ENCODE measurements around the gene LAMB4. TPM values are rescaled to one million over a fixed set of nuclear protein-coding genes. Genes with fewer than 3 reads are reported as not detected.

LAMB4 gene
- total RNA-seq, 2 experiments from 2014 or later: not detected

DNA sequence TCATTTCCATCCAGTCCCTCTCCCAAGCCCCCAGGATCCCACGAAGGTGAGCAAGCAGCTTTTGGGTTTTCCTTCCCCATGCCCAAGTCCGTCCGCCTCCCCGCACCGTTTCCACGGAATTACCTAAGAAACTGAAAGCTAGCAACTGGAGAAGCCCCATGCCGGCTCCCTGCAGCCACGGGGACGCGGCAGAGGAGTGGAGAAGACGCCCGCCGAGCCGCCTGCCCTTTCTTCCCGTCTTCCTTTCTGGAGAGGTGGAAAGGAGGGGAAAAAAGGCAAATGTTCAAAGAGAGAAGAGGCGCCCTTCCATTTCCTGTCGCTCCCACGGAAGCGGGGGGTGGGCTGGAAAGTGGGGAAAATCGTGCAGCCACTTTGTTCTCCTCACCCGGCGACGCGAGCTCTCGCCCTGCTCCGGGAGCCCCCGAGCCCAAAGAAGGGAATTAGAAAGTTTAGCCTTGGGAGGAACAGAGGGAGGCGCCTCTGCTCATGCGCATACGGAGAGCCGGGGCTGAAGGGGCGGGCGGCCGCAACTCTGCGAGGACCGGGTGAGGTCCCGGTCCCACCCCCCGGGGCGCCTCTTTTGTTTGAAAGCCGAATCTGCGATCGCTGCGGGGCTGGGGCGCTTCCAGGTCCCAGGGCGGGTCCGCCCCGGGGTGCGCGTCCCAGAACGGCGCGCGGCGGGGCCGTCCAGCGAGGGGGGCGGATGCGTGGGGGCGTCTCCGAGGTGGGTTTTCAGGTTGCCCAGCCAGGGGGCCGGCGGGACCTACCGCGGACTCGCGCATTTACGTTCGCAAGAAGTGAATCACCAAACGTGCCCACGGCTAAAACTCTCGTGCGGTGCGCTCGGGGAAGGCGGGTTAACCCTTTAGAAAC is 127.2 kb downstream of the LAMB4 start, which contains the start of gene LAMB1:
Gene LAMB1 (minus strand): TSS at position 436 of the 873 bp plus-strand sequence. CDS start 276 bp downstream, at position 160.
- ChIA-PET POLR2A (no interaction called here), CTCF (no interaction called here)

DNA sequence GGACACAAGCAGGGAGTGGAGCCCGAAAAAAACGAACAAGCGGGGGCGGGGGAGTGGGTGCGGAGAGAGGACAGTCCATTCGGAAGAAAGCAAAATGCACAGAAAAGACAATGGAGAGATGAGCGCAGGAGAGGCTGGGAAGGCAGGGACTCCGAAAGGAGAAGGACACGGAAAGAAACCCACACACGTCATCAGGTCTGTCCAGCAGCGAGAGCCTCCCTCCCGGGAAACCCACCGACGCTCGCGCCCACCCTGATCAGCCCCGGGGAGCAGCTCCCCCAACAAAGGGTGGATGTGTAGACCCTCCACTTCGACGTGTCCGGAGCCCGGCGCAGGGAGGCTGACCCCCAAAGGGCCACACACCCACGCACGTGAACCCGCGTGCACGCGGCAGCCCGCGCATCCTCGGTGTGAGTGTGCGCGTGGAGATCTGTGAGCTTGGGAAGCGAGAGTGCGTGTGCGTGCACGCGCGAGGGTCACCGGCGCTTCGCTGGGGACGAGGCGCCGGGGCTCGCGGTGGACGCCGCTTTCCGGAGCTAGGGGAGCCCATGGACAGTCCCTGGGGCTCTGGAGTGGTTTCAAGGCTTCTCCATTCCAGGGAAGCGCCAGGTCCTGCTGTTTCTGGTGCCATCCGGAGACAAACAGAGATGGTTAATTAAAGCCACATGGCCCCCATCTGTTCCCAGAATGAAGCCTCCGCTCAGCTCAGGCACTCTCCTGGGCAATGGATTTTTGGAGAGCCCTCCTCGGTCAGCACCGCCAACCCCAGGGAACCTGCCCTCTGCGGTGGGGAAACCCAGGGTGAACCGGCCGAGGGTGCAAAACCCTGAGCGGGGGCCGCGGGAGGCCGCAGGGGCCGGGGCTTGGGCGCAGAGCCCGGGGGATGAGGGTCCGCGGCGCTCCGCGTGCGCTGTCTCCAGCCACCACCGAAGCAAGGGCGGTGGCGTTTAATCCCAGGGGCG is 128.1 kb downstream of the LAMB4 start:
- ChIA-PET CTCF (no interaction called here), POLR2A (no interaction called here)

- CTCF ChIA-PET: no interaction called here
These were observed 129.0 kb downstream of the LAMB4 start for GRCh38 chr7:108000875-108001763.

DNA sequence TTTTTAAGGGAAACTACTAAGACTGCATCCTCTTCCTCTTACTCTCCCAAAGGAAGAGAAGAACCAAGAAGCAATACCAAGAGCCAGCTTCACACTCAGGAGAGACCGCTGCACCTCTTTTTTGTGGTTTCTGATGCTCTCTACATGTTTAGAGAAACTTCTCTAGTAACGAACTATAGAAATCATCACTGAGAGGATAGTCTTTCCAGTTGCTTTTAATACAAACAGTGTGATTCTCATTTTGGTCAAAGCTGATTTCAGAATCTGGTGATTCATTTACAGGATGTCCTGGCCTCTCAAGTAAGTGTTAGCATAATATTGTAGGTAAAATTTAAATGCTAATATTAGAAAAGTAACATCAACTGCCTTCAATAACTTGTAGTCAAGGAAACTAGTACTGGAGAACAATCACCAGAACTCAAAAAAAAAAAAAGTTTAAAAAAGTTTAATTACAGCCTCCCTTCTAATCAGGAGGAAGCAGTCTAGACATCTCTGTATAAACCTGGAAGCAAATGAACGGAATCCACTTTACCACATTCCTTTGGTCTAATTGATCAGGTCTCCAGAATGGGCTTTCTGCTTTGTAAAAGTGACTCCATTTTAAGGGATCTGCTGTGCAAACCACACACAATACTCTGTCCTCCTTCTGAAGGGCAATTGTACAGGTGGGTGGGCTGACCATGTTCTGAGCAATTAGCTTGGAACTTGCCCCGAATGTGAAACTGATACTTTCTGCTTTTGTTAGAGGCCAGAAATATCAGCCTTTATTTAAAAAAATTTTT is 130.2 kb downstream of the LAMB4 start:
- POLR2A ChIA-PET: no interaction called here
- CTCF ChIA-PET: interaction anchor here (0.6 to 0.7 kb wide), 2 partner anchors 339 to 368 kb away, joined by 3 to 4 read pairs; no protein-coding TSS in a partner anchor

More at GRCh38 chr7:108000875-108001763, 129.0 kb downstream of the LAMB4 start:
- POLR2A ChIA-PET: no interaction called here

- CTCF ChIA-PET: no interaction called here
- POLR2A ChIA-PET: no interaction called here
These were observed 131.3 kb downstream of the LAMB4 start for GRCh38 chr7:107998660-107999480.

DNA sequence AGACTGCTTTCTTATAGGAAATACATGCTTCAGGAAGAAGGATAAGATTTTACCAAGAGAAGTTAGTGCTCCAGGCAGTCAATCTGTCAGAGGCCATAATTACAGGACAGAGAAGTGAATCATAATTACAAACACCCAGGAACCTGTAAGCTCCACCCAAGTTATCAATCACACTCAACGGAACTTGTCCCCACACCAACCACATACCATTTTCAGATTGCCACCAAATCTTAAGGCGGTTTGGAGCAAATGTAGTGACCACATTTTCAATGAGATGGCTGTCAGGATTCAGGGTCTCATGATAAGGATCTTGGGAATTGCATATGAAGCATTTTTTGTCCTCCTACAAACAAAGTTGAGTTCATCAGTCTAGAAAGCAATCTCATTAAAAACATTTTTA is 132.0 kb downstream of the LAMB4 start:
- ChIA-PET CTCF (no interaction called here), POLR2A (no interaction called here)

DNA sequence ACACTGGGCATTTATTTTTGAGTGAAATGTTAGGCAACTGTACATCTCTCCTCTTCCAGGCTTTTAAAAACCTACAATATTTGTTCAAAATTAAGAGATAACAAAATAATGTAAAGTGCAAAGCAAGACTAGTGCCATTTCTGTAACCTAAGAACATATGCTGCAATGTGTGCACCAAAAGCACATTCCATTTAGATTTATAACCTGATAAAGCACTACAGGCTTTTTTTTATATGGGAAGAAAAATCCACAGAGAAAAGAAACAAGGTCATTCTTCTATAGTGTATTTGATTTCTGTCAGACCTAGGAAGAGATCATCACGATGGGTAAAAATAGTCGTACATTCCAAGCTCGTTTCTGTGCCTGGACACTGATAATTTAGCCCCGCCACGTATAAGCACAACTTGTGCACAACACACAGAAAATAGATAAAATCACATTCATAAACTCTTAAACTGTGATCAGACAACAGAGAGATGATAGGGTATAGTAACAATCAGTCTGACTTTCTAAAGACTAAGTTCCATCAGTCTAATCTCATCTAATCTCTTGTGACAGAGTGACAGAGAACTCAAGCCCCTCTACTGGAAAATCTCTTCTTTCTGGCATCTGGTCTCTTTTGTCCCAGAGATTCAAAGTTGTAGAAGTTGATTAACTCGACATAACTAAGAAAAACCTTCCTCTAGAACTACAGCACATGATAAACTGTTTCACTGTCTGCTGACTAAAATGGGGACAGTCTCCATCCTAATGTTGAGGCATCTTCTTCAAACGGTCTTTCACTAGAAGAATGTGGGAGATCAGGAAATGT is 133.9 kb downstream of the LAMB4 start:
- ChIA-PET CTCF (no interaction called here), POLR2A (no interaction called here)

DNA sequence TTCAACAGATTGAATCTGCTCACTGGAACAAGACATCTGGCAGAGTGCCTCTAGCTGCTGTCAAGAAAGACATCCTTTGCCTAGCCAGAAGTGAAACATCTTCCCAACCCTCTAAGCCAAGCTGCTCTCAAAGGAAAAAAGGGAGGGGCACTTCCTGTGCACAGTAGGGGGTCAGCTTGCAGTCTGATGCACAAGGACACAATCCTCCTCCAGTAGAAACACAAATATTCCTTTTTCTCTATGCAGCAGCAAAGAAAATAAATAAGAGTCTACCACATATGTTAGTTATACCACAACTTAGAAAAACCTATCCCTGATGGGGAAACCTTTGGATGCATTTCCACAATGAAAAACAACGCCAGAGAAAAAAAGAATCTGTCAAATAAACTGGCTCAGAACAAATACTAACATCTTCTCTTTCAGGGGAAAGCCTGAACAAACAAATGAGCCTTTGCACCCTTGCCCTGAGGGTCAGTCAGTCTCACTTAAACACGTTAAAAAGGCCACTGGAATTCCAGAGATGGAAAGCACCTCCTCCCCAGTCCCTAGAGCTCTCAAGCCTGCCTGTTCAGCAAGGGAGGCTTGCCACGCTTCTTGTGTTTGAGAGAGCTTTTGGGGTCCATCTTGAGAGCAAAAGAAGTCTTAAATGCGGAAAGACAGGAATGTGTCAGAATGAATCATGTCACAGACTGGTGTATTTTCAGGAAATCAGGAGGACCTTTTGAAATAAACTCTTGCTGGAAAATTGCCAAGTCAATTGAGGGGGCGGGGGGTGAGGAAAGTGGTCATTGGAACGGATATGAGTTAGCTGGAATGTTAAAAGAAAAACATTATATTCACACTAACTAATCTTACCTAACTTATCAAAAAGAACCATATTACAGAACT is 134.7 kb downstream of the LAMB4 start:
- ChIA-PET CTCF (no interaction called here), POLR2A (no interaction called here)

DNA sequence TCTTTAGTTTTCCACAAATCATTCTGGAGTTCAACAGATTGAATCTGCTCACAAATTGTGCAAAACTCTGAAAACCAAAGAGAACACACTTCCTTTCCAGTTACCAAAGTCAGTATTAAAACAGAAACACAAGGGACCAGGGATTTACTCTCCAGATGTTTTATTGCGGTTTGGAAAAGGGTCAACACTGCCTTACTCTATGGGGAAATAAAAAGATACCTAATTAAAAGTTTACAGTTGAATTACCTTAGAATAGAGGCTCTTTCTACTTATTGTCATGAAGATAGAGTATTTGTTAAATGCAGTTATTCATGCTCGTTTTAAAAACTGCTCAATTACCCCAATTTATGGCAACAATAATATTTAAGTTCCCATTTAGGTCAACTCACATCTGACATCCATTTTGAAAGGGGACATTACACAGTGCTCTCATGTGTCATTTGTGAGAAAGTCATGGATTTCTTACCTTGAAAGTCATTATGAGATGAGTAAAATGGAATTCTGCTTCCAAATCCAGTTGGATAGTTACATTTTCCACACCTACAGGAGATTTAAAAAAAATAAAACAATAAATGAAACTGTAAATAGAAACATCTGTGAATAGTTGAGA is 135.6 kb downstream of the LAMB4 start:
- ChIA-PET POLR2A (no interaction called here), CTCF (no interaction called here)

DNA sequence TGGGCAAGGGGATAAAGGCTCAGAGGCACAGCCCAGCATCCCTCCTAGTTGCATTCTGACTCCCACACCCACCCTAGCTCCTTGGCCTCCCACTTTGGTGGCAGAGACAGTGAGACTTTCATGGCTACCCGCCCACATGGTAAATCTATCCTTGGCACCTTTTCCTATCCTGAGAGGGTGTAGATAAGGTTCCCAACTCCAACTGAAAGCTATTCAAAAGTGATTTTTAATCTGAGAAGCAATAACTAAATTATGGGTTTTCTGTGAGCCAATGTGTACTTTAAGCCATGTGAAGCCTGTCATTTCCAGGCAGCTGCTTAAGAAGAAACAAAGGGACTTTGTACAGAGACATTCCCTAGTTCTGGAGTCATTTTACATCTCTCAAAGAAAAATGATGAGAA is 136.3 kb downstream of the LAMB4 start:
- POLR2A ChIA-PET: no interaction called here
- CTCF ChIA-PET: no interaction called here

DNA sequence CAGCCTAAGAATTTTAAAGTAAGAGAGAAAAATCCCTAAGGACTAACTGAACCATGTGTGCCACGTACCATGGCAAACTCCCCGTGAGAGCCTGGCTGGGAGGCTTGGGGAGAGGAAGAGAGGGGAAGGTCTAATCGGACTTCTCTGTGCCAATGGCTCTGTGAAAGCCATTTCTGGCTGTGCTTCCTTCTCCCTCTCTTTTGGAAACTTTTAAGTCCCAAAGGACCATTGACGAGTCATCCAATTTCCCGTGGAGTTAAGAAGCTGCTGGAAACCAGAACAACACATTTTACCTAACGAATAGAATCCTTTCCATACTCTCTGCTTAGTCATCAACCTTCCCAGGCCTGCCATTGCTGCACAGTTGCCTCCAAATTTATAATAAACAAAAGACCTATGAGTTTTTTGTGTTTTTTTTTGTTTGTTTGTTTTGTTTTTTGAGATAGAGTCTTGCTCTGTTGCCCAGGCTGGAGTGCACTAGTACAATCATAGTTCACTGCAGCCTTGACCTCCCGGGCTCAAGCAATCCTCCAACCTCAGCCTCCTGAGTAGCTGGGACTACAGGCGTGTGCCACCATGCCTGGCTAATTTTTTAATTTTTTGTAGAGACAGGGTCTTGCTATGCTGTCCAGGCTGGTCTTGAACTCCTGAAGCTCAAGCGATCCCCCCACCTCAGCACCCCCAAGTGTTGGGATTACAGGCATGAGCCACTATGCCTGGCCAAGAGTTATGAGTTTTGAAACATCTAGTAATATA is 140.4 kb downstream of the LAMB4 start:
- ChIA-PET CTCF (no interaction called here), POLR2A (no interaction called here)

DNA sequence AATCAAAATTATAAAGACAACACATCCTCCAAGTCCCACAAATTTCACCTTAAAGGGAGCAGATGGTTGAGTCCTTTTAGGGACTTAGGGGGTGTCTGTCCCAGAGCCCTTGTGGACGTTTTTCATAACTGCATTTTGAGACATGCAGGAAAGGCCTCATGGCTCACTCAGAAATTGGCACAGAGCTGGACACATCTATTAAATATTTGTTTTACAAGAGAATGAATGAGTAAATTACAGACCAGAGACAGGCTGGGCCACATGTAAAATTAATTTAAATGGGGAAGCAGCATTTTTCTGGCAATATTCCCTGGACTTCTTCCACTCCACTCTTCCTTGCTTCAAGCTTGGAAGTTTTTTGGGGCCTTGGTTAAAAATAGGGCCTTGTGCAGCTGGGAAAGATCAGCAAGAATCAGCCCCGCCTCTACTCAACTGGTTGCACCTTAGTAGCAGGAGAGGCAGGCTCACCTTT is 147.2 kb downstream of the LAMB4 start:
- POLR2A ChIA-PET: no interaction called here
- CTCF ChIA-PET: no interaction called here

GRCh38 chr7:107982042-107982840 is 147.9 kb downstream of the LAMB4 start:
- ChIA-PET POLR2A (no interaction called here), CTCF (no interaction called here)

GRCh38 chr7:107981466-107981865 is 148.7 kb downstream of the LAMB4 start:
- ChIA-PET CTCF (no interaction called here), POLR2A (no interaction called here)
